ENCODE data around the gene PDZRN4. TPM values are rescaled to one million over a fixed set of nuclear protein-coding genes. Genes with fewer than 3 reads are reported as not detected.

Gene PDZRN4
- total and polyA plus RNA-seq, 9 donors, result 1.5 to 11.0 (median 4.1) TPM

GRCh38 chr12:41566703-41567102 lies 378.6 kb downstream of the PDZRN4 start:
- Histone ChIP-seq H3K4me3 (no peak overlapping the region), H3K27ac (no peak overlapping the region), H3K4me1 (ENCODE audit: insufficient read depth) (no peaks in the 10 kb centered on the region), H3K27me3 (no peaks in the 10 kb centered on the region), H3K36me3 (no peaks in the 10 kb centered on the region), H3K9me3 (no peaks in the 10 kb centered on the region)
- WGBS, 3 donors, result 93 to 96% (median 94%) methylated on average over 2 of the region's 2 CpGs
- intact Hi-C loops (cut with DNase I), result no loop called here
- TF ChIP-seq POLR2A (IDR thresholded peaks at IDR 0.05), result no peak
- TF ChIP-seq CTCF (IDR thresholded peaks at IDR 0.05), result no peak
- TF ChIP-seq EP300 (IDR thresholded peaks at IDR 0.05), result no peak
- no peak for DNase-seq

- Histone ChIP-seq H3K4me1 (ENCODE audit: insufficient read depth) (no peaks in the 10 kb centered on the region), H3K27me3 (no peaks in the 10 kb centered on the region), H3K27ac (no peak overlapping the region), H3K36me3 (no peaks in the 10 kb centered on the region), H3K4me3 (no peak overlapping the region), H3K9me3 (no peaks in the 10 kb centered on the region)
- intact Hi-C loops (cut with DNase I), result no loop called here
- no peak for DNase-seq
- 97 to 99% (median 98%) methylated on average over 17 of the region's 17 CpGs for WGBS, 3 donors
- TF ChIP-seq EP300 (IDR thresholded peaks at IDR 0.05), result no peak
- no peak for TF ChIP-seq CTCF (IDR thresholded peaks at IDR 0.05)
- TF ChIP-seq POLR2A (IDR thresholded peaks at IDR 0.05), result no peak
These were observed 385.3 kb downstream of the PDZRN4 start for GRCh38 chr12:41573445-41573844.

- Histone ChIP-seq H3K9me3 (no peaks in the 10 kb centered on the region), H3K27ac (no peak overlapping the region), H3K4me3 (no peak overlapping the region), H3K4me1 (ENCODE audit: insufficient read depth) (no peaks in the 10 kb centered on the region), H3K27me3 (no peaks in the 10 kb centered on the region), H3K36me3 (no peaks in the 10 kb centered on the region)
- TF ChIP-seq POLR2A (IDR thresholded peaks at IDR 0.05), result no peak
- no peak for TF ChIP-seq EP300 (IDR thresholded peaks at IDR 0.05)
- no peak for TF ChIP-seq CTCF (IDR thresholded peaks at IDR 0.05)
- no peak for DNase-seq
- intact Hi-C loops (cut with DNase I), result no loop called here
- WGBS, 3 donors, result 87 to 92% (median 87%) methylated on average over 1 of the region's 1 CpG
These were observed 388.8 kb downstream of the PDZRN4 start for GRCh38 chr12:41576925-41577324.

- Histone ChIP-seq H3K27me3 (no peaks in the 10 kb centered on the region), H3K4me3 (no peak overlapping the region), H3K9me3 (no peaks in the 10 kb centered on the region), H3K4me1 (ENCODE audit: insufficient read depth) (no peaks in the 10 kb centered on the region), H3K27ac (no peak overlapping the region), H3K36me3 (no peaks in the 10 kb centered on the region)
- TF ChIP-seq EP300 (IDR thresholded peaks at IDR 0.05), result no peak
- TF ChIP-seq CTCF (IDR thresholded peaks at IDR 0.05), result no peak
- no peak for TF ChIP-seq POLR2A (IDR thresholded peaks at IDR 0.05)
- DNase-seq, result no peak
- intact Hi-C loops (cut with DNase I), result no loop called here
These were observed 389.9 kb downstream of the PDZRN4 start for GRCh38 chr12:41577995-41578394.

- intact Hi-C loops (cut with DNase I), result no loop called here
- Histone ChIP-seq H3K4me3 (no peak overlapping the region), H3K9me3 (no peaks in the 10 kb centered on the region), H3K4me1 (ENCODE audit: insufficient read depth) (no peaks in the 10 kb centered on the region), H3K27me3 (no peaks in the 10 kb centered on the region), H3K27ac (no peak overlapping the region), H3K36me3 (no peaks in the 10 kb centered on the region)
- DNase-seq, result no peak
- 95 to 98% (median 95%) methylated on average over 3 of the region's 3 CpGs for WGBS, 3 donors
- TF ChIP-seq EP300 (IDR thresholded peaks at IDR 0.05), result no peak
- no peak for TF ChIP-seq POLR2A (IDR thresholded peaks at IDR 0.05)
- TF ChIP-seq CTCF (IDR thresholded peaks at IDR 0.05), result no peak
These were observed 397.7 kb downstream of the PDZRN4 start for GRCh38 chr12:41585784-41586183.

All from ovary (tissue), 9 donors.